Stimulated activated CD4-positive, alpha-beta T cell treated with anti-CD3 and anti-CD28 coated beads, Interleukin-12 subunit alpha, Interleukin-12 subunit beta, amount 100 ng/mL, for 24 hours (primary cell): ENCODE data around the gene SLC6A19.

Source experiments
- DNase-seq, 2 experiments: peaks; one replicate each; pipeline ENCODE4 v3.0.0-alpha.2; 2020; ENCODE audit warnings: low read depth in 2 of 2

SLC6A19 gene

GRCh38 chr5:1209896-1210776 lies 8.7 kb downstream of the SLC6A19 start:
- DNase-seq, result no peak

GRCh38 chr5:1210832-1211251 lies 9.4 kb downstream of the SLC6A19 start:
- DNase-seq, result no peak

- DNase-seq, result no peak
These were observed 10.3 kb downstream of the SLC6A19 start for GRCh38 chr5:1211701-1212100.

- DNase-seq, result no peak
These were observed 10.9 kb downstream of the SLC6A19 start for GRCh38 chr5:1212271-1212670.

GRCh38 chr5:1212881-1213280 lies 11.5 kb downstream of the SLC6A19 start:
- no peak for DNase-seq

GRCh38 chr5:1213508-1214162 lies 12.2 kb downstream of the SLC6A19 start:
- no peak for DNase-seq

GRCh38 chr5:1214163-1214935 lies 13.0 kb downstream of the SLC6A19 start:
- DNase-seq, result no peak

- DNase-seq, result no peak
These were observed 13.5 kb downstream of the SLC6A19 start for GRCh38 chr5:1214936-1215220.

GRCh38 chr5:1215320-1216096 lies 14.1 kb downstream of the SLC6A19 start:
- DNase-seq, result no peak

- DNase-seq, result no peak
These were observed 15.0 kb downstream of the SLC6A19 start for GRCh38 chr5:1216211-1216917.

- DNase-seq, result no peak
These were observed 15.5 kb downstream of the SLC6A19 start for GRCh38 chr5:1216918-1217295.

GRCh38 chr5:1217596-1218206 lies 16.3 kb downstream of the SLC6A19 start:
- no peak for DNase-seq

- DNase-seq, result no peak
These were observed 17.1 kb downstream of the SLC6A19 start for GRCh38 chr5:1218351-1219080.

GRCh38 chr5:1219098-1219767 lies 17.8 kb downstream of the SLC6A19 start:
- DNase-seq, result no peak

- DNase-seq, result no peak
These were observed 18.3 kb downstream of the SLC6A19 start for GRCh38 chr5:1219768-1220100.

GRCh38 chr5:1220351-1220750 lies 19.0 kb downstream of the SLC6A19 start:
- no peak for DNase-seq

GRCh38 chr5:1220831-1221230 lies 19.4 kb downstream of the SLC6A19 start:
- DNase-seq, result no peak

GRCh38 chr5:1221721-1222120 lies 20.3 kb downstream of the SLC6A19 start:
- no peak for DNase-seq

GRCh38 chr5:1222147-1222546 lies 20.8 kb downstream of the SLC6A19 start:
- DNase-seq, result no peak
